HG02870 (cell line): ENCODE results near the gene GCSAM.
"Not testable (repeated sequence)": the region's sequence is repeated elsewhere in the genome, so short reads cannot be mapped to it uniquely, and the experiment has no call there.

ENCODE experiments used
- ATAC-seq: cut with Tn5 transposase; IDR thresholded peaks from one replicate; pipeline ENCODE4 v1.9.1; 2021; ENCODE audit warnings: mild to moderate bottlenecking, moderate library complexity; ENCODE audit not compliant: unreplicated experiment

GCSAM gene

GRCh38 chr3:112074616-112075497 lies 58.2 kb downstream of the GCSAM start:
- ATAC-seq = peak; percentile 98

- ATAC-seq = no peak
Observed at GRCh38 chr3:112074006-112074405, 59.0 kb downstream of the GCSAM start.

GRCh38 chr3:112072387-112073060 lies 60.5 kb downstream of the GCSAM start:
- ATAC-seq = not testable (repeated sequence)
